ACHN (cell line): ENCODE measurements around the gene JAKMIP1.
"Not testable (repeated sequence)": the region's sequence is repeated elsewhere in the genome, so short reads cannot be mapped to it uniquely, and the experiment has no call there.

Experiments
- DNase-seq: peaks from one replicate; pipeline ENCODE4 v3.0.0-alpha.2; 2015
- in situ Hi-C: cut with HindIII; loops from 2 replicates; pipeline ENCODE4 v1.10.0; 2017; ENCODE audit warnings: low sequenced_read_pairs, low pct_ligation_motif_present, low pct_unique_long_range_greater_than_20kb

Gene JAKMIP1

GRCh38 chr4:6160536-6160935 lies 39.8 kb downstream of the JAKMIP1 start:
- no peak for DNase-seq
- in situ Hi-C loops: no loop called here

- DNase-seq: no peak
- in situ Hi-C loops: no loop called here
Observed at GRCh38 chr4:6157926-6158325, 42.4 kb downstream of the JAKMIP1 start.

GRCh38 chr4:6155996-6156750 lies 44.2 kb downstream of the JAKMIP1 start:
- in situ Hi-C loops: no loop called here
- DNase-seq: no peak

- no peak for DNase-seq
- in situ Hi-C loops: no loop called here
Observed at GRCh38 chr4:6154875-6155274, 45.5 kb downstream of the JAKMIP1 start.

DNA sequence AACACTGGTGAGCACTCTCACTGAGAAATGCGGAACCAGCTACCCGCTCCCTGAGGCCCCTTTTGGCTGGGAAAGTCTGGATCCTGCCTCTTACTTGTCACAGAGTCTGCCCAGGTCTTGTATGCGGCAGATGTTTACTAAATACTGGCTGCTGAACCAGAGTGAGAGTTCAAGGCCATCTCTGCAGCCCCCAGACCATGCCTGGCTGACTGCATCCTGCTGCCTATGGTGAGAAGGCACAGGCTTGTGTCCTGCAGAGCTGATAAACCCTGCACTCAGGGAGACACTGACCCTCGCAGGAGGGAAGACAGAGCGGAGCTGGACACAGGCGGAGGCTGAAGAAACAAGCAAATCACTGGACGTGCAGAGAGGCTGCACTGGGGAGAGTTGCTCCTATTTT lies 46.5 kb downstream of the JAKMIP1 start:
- in situ Hi-C loops: no loop called here
- DNase-seq: no peak

DNA sequence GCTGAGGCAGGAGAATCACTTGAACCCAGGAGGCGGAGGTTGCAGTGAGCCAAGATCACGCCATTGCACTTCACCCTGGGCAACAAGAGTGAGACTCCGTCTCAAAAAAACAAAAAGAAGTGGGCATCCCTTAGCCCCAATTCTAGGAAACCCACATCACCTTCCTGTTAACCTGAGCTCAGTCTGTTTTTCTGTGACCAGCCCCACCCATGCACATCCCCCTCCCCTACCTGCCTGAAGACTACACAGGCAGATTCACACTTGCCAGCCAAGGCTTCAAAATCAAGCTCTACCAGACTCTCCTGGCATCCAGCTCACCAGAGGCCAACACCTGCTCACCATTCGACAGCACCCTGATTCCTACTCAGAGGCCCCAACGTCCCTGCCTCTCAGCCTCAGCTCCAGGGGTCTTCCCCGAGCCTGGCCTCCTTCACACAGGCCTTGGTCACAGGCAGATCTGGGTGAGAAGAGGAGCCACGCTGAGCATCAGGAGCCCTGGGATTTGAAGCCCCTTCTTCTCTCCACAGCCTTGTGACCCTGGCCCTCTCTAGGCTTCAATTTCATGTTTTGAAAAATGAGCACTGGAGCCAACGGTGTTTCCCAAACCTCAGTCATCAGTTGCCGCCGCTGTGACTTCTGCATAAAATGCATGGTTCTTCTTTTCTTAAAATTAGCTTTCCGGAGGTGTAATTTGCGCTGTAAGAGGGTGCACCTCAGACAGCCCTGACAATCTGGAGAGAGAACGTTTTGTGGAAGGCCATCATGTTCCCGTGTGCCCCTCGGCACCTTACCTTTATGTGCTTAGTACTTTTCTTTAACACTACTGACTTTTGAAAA lies 47.3 kb downstream of the JAKMIP1 start:
- DNase-seq: no peak
- in situ Hi-C loops: no loop called here

DNA sequence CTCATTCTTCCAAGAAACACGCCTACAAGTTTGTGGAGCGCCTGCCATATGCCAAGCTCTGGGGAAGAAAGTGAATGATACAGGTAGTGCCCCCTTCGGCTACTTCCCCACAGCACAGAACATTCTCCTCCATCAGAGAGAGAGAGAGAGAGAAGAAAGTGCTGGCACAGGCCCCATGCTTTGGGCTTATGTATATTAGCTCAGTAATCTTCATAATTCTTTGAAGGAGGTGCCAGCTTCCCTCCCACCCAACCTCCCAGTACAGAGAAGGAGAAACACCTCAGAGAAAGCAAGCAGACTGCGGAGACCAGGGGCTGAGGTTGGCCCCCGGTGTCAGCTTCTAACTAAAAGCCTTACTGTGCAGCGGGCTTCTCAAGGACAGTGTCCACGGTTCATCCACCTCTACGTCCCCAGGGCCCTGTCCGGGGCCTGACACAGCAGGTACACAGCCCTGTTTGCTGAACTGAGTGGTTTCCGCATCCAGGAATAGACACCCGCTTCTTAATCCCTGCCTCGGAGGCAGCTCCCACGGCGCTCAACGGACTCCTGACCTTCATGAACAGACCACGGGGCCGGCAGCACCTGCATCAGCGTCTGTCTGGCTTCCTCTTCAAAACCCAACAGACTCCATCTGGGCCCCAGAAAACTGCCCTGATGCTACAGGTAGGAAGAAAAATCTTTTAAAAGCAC lies 50.2 kb downstream of the JAKMIP1 start:
- in situ Hi-C loops: no loop called here

GRCh38 chr4:6148506-6149205 lies 51.7 kb downstream of the JAKMIP1 start:
- in situ Hi-C loops: no loop called here
- DNase-seq: no peak

More for the DNA sequence above, 50.2 kb downstream of the JAKMIP1 start:
- DNase-seq: no peak

DNA sequence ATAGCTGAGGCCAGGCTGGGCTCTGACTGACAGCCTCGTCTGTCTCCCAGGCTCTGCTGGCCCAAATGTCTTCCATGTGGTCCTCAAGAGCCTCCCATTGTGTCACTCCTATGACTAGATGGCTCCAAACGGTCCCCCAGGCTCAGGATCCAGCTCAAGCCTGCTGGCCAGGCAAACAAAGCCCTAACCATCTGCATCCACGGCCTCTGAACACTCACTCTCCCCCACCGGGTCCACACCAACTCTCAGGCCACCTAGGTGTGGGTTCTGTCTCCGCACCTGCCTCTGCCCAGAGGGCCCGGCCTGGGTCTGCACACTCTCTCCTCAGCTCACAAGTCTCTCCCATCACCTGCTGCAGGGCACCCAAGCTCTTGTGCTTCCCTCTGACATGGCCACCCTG lies 52.9 kb downstream of the JAKMIP1 start:
- DNase-seq: no peak
- in situ Hi-C loops: no loop called here

GRCh38 chr4:6143603-6144181 lies 56.7 kb downstream of the JAKMIP1 start:
- in situ Hi-C loops: no loop called here

GRCh38 chr4:6142935-6143602 lies 57.3 kb downstream of the JAKMIP1 start:
- DNase-seq: no peak

More at GRCh38 chr4:6143603-6144181, 56.7 kb downstream of the JAKMIP1 start:
- DNase-seq: no peak

GRCh38 chr4:6142511-6142910 lies 57.8 kb downstream of the JAKMIP1 start:
- in situ Hi-C loops: no loop called here
- no peak for DNase-seq

More at GRCh38 chr4:6142935-6143602, 57.3 kb downstream of the JAKMIP1 start:
- in situ Hi-C loops: no loop called here

DNA sequence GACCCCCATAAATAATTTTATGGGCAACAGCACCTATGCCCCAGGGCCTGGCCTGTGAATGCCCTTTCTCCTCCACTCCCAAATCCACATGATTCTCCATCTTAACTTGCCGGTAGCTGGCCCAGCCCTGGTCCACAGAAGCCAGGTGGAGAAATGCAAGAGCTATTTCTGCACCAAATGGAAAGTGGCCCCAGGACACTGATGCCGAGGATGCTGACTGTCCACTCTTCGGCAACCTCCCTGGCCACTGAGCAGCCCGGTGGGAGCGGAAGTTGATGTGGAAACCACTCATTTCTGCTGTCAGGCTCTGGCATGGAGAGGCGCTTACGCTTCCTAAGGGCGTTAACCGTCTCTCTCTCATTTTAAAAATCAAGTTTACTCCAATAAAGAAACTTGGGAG lies 58.8 kb downstream of the JAKMIP1 start:
- in situ Hi-C loops: no loop called here

DNA sequence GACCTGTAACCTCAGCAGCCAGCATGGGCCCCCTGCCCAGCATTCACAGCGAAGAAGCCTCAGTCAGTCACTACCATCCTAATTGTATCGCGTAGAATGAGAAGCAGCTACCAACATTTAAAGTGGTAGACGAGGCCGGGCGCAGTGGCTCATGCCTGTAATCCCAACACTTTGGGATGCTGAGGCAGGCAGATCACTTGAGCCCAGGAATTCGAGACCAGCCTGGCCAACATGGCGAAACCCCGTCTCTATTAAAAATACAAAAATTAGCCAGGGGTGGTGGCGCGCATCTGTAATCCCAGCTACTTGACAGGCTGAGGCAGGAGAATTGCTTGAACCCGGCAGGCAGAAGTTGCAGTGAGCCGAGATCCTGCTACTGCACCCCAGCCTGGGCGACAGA lies 59.3 kb downstream of the JAKMIP1 start:
- not testable (repeated sequence) for DNase-seq

More for the DNA sequence above, 58.8 kb downstream of the JAKMIP1 start:
- no peak for DNase-seq

GRCh38 chr4:6137747-6138135 lies 62.6 kb downstream of the JAKMIP1 start:
- in situ Hi-C loops: no loop called here
- DNase-seq: no peak

More for the DNA sequence above, 59.3 kb downstream of the JAKMIP1 start:
- in situ Hi-C loops: not testable (repeated sequence)

GRCh38 chr4:6137027-6137746 lies 63.2 kb downstream of the JAKMIP1 start:
- no peak for DNase-seq
- in situ Hi-C loops: no loop called here

DNA sequence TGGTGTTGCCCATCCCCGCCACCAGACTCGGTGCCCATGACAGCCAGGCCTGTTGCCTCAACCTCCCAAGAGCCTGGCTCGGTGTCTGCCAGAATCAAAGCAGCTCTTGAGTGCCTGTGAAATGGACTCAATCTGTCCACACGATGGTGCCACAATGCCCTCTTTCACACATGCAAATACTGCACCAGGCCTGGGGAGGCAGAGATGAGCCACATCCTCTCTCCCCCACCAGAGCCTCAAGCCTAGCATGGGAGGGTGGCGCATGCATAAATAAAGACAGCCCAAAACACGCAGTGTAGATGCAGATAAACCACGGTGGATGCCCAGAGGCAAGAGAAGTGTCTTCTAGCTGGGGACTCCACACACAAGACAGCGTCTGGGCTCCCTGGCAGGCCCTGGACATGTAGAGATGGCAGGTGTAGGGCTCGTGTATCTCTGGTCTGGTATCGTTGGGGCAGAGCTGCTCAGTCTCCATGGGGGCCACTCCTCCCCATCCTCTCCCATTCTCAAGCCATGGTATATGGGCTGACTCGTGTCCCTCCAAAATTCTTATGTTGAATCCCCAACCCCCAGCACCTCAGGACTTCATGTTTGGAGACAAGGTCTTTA lies 65.6 kb downstream of the JAKMIP1 start:
- DNase-seq: peak; percentile 11
- in situ Hi-C loops: no loop called here
